ENCODE results near the gene ACBD6.

GRCh38 chr1:180451504-180451903 is 50.9 kb downstream of the ACBD6 start:
- TF ChIP-seq, protein P1, sequence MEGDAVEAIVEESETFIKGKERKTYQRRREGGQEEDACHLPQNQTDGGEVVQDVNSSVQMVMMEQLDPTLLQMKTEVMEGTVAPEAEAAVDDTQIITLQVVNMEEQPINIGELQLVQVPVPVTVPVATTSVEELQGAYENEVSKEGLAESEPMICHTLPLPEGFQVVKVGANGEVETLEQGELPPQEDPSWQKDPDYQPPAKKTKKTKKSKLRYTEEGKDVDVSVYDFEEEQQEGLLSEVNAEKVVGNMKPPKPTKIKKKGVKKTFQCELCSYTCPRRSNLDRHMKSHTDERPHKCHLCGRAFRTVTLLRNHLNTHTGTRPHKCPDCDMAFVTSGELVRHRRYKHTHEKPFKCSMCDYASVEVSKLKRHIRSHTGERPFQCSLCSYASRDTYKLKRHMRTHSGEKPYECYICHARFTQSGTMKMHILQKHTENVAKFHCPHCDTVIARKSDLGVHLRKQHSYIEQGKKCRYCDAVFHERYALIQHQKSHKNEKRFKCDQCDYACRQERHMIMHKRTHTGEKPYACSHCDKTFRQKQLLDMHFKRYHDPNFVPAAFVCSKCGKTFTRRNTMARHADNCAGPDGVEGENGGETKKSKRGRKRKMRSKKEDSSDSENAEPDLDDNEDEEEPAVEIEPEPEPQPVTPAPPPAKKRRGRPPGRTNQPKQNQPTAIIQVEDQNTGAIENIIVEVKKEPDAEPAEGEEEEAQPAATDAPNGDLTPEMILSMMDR (IDR thresholded peaks at IDR 0.05; ENCODE audit: insufficient read depth, low read depth, low read length), result no peak
- TF ChIP-seq EZH2 (IDR thresholded peaks at IDR 0.05; ENCODE audit: insufficient read depth, low read length), result no peak

Measured in astrocyte (in vitro differentiated cells and primary cell).